ENCODE data around the gene ZNF79. TPM values are rescaled to one million over a fixed set of nuclear protein-coding genes. Genes with fewer than 3 reads are reported as not detected.

ZNF79 gene
- total and polyA plus RNA-seq, 2 of the 8 experiments (the other 6 are each of a cell fraction or from before 2014, with no cell fraction given), result 2.4 to 7.4 TPM

- no peak overlapping the region for H2BK15ac ChIP-seq (ENCODE audit: low read length)
- no peak overlapping the region for H3K56ac ChIP-seq (replicated peaks; ENCODE audit: insufficient read length, low read depth, low read length)
- H3K18ac ChIP-seq (ENCODE audit: extremely low read depth, low read length), result no peak overlapping the region
- H2BK20ac ChIP-seq (ENCODE audit: low read length), result no peak overlapping the region
- H4K20me1 ChIP-seq (replicated peaks in 1 of 2; ENCODE audit: control insufficient read depth in 1 of 2, insufficient read depth in 2 of 2, low read length in 2 of 2), result peaks cover 9 to 17% of the 10 kb centered on the region in 2 experiments
- H4K8ac ChIP-seq (ENCODE audit: extremely low read depth, insufficient read depth, low read length), result peak overlapping the region; percentile 23; the same call in 1 of the 2 replicates
- no peak overlapping the region for H2BK12ac ChIP-seq (ENCODE audit: low read depth, low read length)
- TF ChIP-seq ZNF274 (IDR thresholded peaks at IDR 0.05; ENCODE audit: borderline replicate concordance, extremely low read depth, low read length) (peak; percentile 68; the same call in 1 of the 2 replicates), GABPA (IDR thresholded peaks at IDR 0.05; ENCODE audit: borderline replicate concordance, insufficient read depth, low read length) (no peak), CREB1 (IDR thresholded peaks at IDR 0.05) (no peak), CHD2 (IDR thresholded peaks at IDR 0.05; ENCODE audit: low read length) (peak; percentile 11; the same call in 1 of the 2 replicates), EZH2 (IDR thresholded peaks at IDR 0.05; ENCODE audit: low read depth, low read length, severe bottlenecking) (no peak), POLR2AphosphoS5 (IDR thresholded peaks at IDR 0.05; ENCODE audit: low read depth, low read length) (peak; percentile 68)
- TF ChIP-seq, protein P1, sequence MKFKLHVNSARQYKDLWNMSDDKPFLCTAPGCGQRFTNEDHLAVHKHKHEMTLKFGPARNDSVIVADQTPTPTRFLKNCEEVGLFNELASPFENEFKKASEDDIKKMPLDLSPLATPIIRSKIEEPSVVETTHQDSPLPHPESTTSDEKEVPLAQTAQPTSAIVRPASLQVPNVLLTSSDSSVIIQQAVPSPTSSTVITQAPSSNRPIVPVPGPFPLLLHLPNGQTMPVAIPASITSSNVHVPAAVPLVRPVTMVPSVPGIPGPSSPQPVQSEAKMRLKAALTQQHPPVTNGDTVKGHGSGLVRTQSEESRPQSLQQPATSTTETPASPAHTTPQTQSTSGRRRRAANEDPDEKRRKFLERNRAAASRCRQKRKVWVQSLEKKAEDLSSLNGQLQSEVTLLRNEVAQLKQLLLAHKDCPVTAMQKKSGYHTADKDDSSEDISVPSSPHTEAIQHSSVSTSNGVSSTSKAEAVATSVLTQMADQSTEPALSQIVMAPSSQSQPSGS (IDR thresholded peaks at IDR 0.05; ENCODE audit: low read length), result no peak
- H3K36me3 ChIP-seq (ENCODE audit: control insufficient read depth in 2 of 4, insufficient read depth in 4 of 4, low read length in 3 of 4), result peaks cover 28 to 73% (median 57%) of the 10 kb centered on the region in 4 experiments
- no peak overlapping the region for H2BK5ac ChIP-seq (ENCODE audit: low read depth, low read length)
- no peak overlapping the region for H3K14ac ChIP-seq (ENCODE audit: insufficient read length)
- H3K79me1 ChIP-seq (ENCODE audit: low read depth, low read length), result no peaks in the 10 kb centered on the region
- no peak overlapping the region for H3K4ac ChIP-seq (replicated peaks; ENCODE audit: insufficient read length, low read depth, low read length)
- no peak overlapping the region for H4K5ac ChIP-seq (ENCODE audit: insufficient read length, low read depth, low read length)
- FAIRE-seq, result no peak
- no peak overlapping the region for H3K4me2 ChIP-seq (ENCODE audit: insufficient read depth in 1 of 2, low read depth in 2 of 2, low read length in 2 of 2)
- H2BK120ac ChIP-seq (replicated peaks; ENCODE audit: low read depth, low read length), result no peak overlapping the region
- H2AK5ac ChIP-seq (ENCODE audit: low read depth, low read length), result no peak overlapping the region
- no peak for DNase-seq (ENCODE audit: low read depth in 1 of 2, low spot score in 2 of 2)
- POLR2A ChIA-PET (ENCODE audit: partially characterized antibody), result interaction anchor here (0.7 to 11.3 kb wide), 20 partner anchors 9 to 395 kb away, joined by 3 to 125 read pairs (median 4); partner anchors contain the start of genes LRSAM1, RPL12, SLC2A8 and ZNF79
- H3K27me3 ChIP-seq (replicated peaks in 1 of 4; ENCODE audit: control insufficient read depth in 3 of 4, extremely low read depth in 1 of 4, insufficient read depth in 3 of 4, low read length in 3 of 4), result no peaks in the 10 kb centered on the region
- H3K4me3 ChIP-seq (ENCODE audit: extremely low read depth in 1 of 4, insufficient read depth in 2 of 4, low read depth in 3 of 4, low read length in 4 of 4), result no peak overlapping the region
- CTCF ChIA-PET (ENCODE audit: partially characterized antibody), result interaction anchor here (1.0 to 1.5 kb wide), 4 partner anchors 11 to 143 kb away, joined by 3 to 4 read pairs (median 4); no protein-coding TSS in a partner anchor
- no peak overlapping the region for H2AFZ ChIP-seq (ENCODE audit: low read length)
- H4K91ac ChIP-seq (replicated peaks; ENCODE audit: insufficient read length, low read length), result no peak overlapping the region
- no peak overlapping the region for H3K23ac ChIP-seq (ENCODE audit: insufficient read length)
- peaks cover 6% of the 10 kb centered on the region for H3K23me2 ChIP-seq (ENCODE audit: low read depth, low read length)
- H3K79me2 ChIP-seq (ENCODE audit: control insufficient read depth in 1 of 2, insufficient read depth in 2 of 2, low read length in 2 of 2), result peaks cover under 1 to 15% of the 10 kb centered on the region in 2 experiments; a peak in 3 of 4 replicates
- no peaks in the 10 kb centered on the region; a peak in 1 of 7 replicates for H3K4me1 ChIP-seq (replicated peaks in 1 of 4; ENCODE audit: control insufficient read depth in 3 of 4, insufficient read depth in 4 of 4, low read length in 3 of 4)
- 88% methylated on average over 17 of the region's 17 CpGs; no CpG with 5 or more reads in 1 of the 2 experiments for WGBS, 2 experiments (ENCODE audit: extremely low coverage in 1 of 2, insufficient coverage in 1 of 2, insufficient read length in 1 of 2, insufficient replicate concordance in 2 of 2, low coverage in 1 of 2, low lambda C conversion rate in 2 of 2, missing lambda C conversion rate in 1 of 2)
- no peak overlapping the region for H3K9ac ChIP-seq (replicated peaks in 1 of 4; ENCODE audit: extremely low read depth in 1 of 4, low read depth in 3 of 4, low read length in 3 of 4)
- H3K9me3 ChIP-seq (ENCODE audit: insufficient read depth in 2 of 2, low read depth in 1 of 2, low read length in 1 of 2), result 0 out of 4 replicates have a peak, but pooled peaks cover 0 to 5% of the 10 kb centered on the region in 2 experiments
- no peak overlapping the region for H3K27ac ChIP-seq (ENCODE audit: low read depth, low read length)
Measured at GRCh38 chr9:127444283-127444920, 20.2 kb downstream of the ZNF79 start.

Measured in H1 (cell line).